Activated CD4-positive, alpha-beta T cell treated with anti-CD3 and anti-CD28 coated beads, Interleukin-2, amount 50 U/mL, for 4 hours (primary cell): Measurements from ENCODE around the gene SLC25A41.

Source experiments
- DNase-seq, 2 experiments: peaks; one replicate each; pipeline ENCODE4 v3.0.0-alpha.2; 2020

The SLC25A41 gene

GRCh38 chr19:6433663-6434062 lies at the start of gene SLC25A41:
SLC25A41 (minus strand) TSS chr19:6433763; CDS start chr19:6433693, 70 bp downstream.
- no peak for DNase-seq

- no peak for DNase-seq
Observed at GRCh38 chr19:6483235-6483634, 49.7 kb upstream of the SLC25A41 start.

GRCh38 chr19:6482343-6482686 lies 48.8 kb upstream of the SLC25A41 start:
- no peak for DNase-seq

GRCh38 chr19:6481541-6482342 lies 48.2 kb upstream of the SLC25A41 start, which contains the start of gene DENND1C:
DENND1C (minus strand) TSS chr19:6481787; CDS start chr19:6481695, 92 bp downstream.
- peak; percentile 51 to 53 for DNase-seq

- peak in 1 of 2 experiments; percentile 25 for DNase-seq
Observed at GRCh38 chr19:6480848-6481415, 47.4 kb upstream of the SLC25A41 start.

GRCh38 chr19:6479836-6480398 lies 46.4 kb upstream of the SLC25A41 start:
- DNase-seq: no peak

- DNase-seq: no peak
Observed at GRCh38 chr19:6478815-6479214, 45.3 kb upstream of the SLC25A41 start.

- no peak for DNase-seq
Observed at GRCh38 chr19:6476896-6477431, 43.4 kb upstream of the SLC25A41 start.

GRCh38 chr19:6476155-6476895 lies 42.8 kb upstream of the SLC25A41 start:
- peak; percentile 39 for DNase-seq

GRCh38 chr19:6475321-6476108 lies 42.0 kb upstream of the SLC25A41 start:
- no peak for DNase-seq

- DNase-seq: no peak
Observed at GRCh38 chr19:6473647-6474046, 40.1 kb upstream of the SLC25A41 start.

- no peak for DNase-seq
Observed at GRCh38 chr19:6472713-6473112, 39.1 kb upstream of the SLC25A41 start.

- no peak for DNase-seq
Observed at GRCh38 chr19:6471076-6471475, 37.5 kb upstream of the SLC25A41 start.

GRCh38 chr19:6470173-6470572 lies 36.6 kb upstream of the SLC25A41 start:
- DNase-seq: no peak

- DNase-seq: no peak
Observed at GRCh38 chr19:6467384-6467783, 33.8 kb upstream of the SLC25A41 start.

- DNase-seq: no peak
Observed at GRCh38 chr19:6466526-6467248, 33.1 kb upstream of the SLC25A41 start.

- DNase-seq: no peak
Observed at GRCh38 chr19:6465663-6466062, 32.1 kb upstream of the SLC25A41 start.

- no peak for DNase-seq
Observed at GRCh38 chr19:6465006-6465405, 31.4 kb upstream of the SLC25A41 start.

- peak; percentile 48 to 49 for DNase-seq
Observed at GRCh38 chr19:6464070-6464873, 30.7 kb upstream of the SLC25A41 start, which contains the start of gene CRB3. CRB3 (plus strand) TSS chr19:6464271; CDS start chr19:6464702, 431 bp downstream.

GRCh38 chr19:6460099-6460884 lies 26.7 kb upstream of the SLC25A41 start:
- DNase-seq: peak; percentile 97 to 98
